Ectodermal cell (in vitro differentiated cells): ENCODE measurements around the gene MID1.

Experiments used
- H3K27ac ChIP-seq: 2 replicates; pipeline ENCODE4 v1.7.0; 2013; ENCODE audit warnings: mild to moderate bottlenecking, low read depth, low read length; ENCODE audit not compliant: insufficient read depth, poor library complexity, severe bottlenecking
- H3K27me3 ChIP-seq: 2 replicates; pipeline ENCODE4 v1.7.0; 2013; ENCODE audit warnings: mild to moderate bottlenecking, low read length; ENCODE audit not compliant: insufficient read depth, control insufficient read depth, poor library complexity, severe bottlenecking
- H3K36me3 ChIP-seq: one replicate; pipeline ENCODE4 v1.7.0; 2013; ENCODE audit warnings: low read length; ENCODE audit not compliant: control insufficient read depth, insufficient read depth
- H3K4me1 ChIP-seq: one replicate; pipeline ENCODE4 v1.7.0; 2013; ENCODE audit warnings: low read length; ENCODE audit not compliant: control insufficient read depth, insufficient read depth
- H3K4me3 ChIP-seq: 2 replicates; pipeline ENCODE4 v1.7.0; 2013; ENCODE audit warnings: low read depth, low read length, control low read depth; ENCODE audit not compliant: insufficient read depth
- H3K9me3 ChIP-seq: 2 replicates; pipeline ENCODE4 v1.7.0; 2013; ENCODE audit warnings: mild to moderate bottlenecking, low read length, moderate library complexity; ENCODE audit not compliant: control insufficient read depth
- WGBS, 2 experiments: methylation state at CpG; one replicate each; pipeline ENCODE4 v1.1.7; 2013; ENCODE audit warnings: missing lambda C conversion rate in 2 of 2; 5-methylcytosine and 5-hydroxymethylcytosine counted together

MID1 gene

DNA sequence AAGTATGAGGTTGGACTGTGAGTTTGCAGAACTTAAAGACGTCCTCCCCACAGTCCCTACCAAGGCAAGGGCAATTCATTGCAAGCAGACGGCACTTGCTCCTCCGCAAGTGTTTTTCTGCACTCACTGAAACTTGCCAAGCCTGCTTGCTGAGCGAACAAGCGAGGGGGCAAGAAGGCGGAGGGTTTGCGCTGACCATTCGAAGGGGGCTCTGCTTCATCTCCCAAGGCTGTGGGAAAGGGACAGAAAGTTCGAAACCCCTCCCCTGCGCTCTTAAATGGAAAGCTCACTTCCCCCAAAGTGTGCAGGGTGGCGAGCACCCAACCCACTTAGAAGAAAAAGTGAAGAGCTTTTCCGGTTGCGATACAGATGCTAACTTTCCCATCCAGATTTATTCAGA is 1.4 kb downstream of the MID1 start:
- Histone ChIP-seq H3K27me3 (no peaks in the 10 kb centered on the region), H3K36me3 (no peaks in the 10 kb centered on the region), H3K27ac (no peak overlapping the region), H3K4me1 (peaks cover 8% of the 10 kb centered on the region), H3K9me3 (no peaks in the 10 kb centered on the region), H3K4me3 (peak overlapping the region; percentile 58)
- 2 to 4% methylated on average over 13 of the region's 13 CpGs for WGBS, 2 experiments

- Histone ChIP-seq H3K27ac (no peak overlapping the region), H3K27me3 (no peaks in the 10 kb centered on the region), H3K36me3 (no peaks in the 10 kb centered on the region), H3K9me3 (no peaks in the 10 kb centered on the region), H3K4me1 (peaks cover 8% of the 10 kb centered on the region), H3K4me3 (peak overlapping the region; percentile 58)
- WGBS, 2 experiments, result 33 to 42% methylated on average over 3 of the region's 3 CpGs
Measured at GRCh38 chrX:10617999-10618351, 2.4 kb downstream of the MID1 start.

- Histone ChIP-seq H3K4me1 (peaks cover 8% of the 10 kb centered on the region), H3K27me3 (no peaks in the 10 kb centered on the region), H3K4me3 (peak overlapping the region; percentile 58), H3K9me3 (no peaks in the 10 kb centered on the region), H3K36me3 (no peaks in the 10 kb centered on the region), H3K27ac (peak overlapping the region; percentile 68)
- WGBS, 2 experiments, result 31 to 37% methylated on average over 7 to 9 of the region's 10 CpGs
Measured at GRCh38 chrX:10617186-10617998, 3.0 kb downstream of the MID1 start.

DNA sequence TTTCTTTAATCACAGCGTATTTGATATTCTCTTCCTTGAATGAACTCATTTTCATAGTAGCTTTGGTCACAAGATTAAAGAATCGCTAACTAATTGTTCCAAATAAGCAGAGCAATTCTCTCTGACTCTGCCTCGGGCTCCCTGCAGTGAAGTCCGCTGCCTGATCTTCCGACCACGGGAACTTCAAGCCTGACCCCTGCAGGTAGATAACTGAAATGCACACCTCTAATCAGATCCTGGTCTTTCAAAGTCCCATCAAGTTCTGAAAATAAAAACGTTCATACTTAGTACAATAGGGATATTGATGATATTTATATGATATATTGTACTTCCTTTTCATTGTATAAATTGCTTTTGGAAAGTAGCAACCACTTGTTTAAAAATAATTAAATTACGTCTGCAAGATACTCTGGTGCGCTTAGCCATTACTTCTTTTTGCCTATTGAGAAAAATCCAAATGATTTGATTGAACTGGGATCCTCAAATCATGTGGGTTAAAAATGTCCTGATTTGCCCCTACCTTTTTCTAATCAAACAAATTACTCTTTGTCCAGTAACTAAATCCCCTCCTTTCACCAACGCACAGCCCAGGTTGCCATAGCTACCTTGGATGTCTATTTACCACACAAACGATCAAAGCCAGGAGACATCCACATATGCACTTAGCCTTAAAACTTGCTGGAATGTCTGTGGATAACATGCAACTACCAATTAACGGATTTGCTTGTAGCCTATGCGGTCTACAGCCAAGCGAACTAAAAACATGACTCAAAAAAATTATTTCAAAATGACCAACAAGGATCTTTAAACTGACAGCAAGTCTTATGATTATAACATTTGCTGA is 4.2 kb downstream of the MID1 start:
- Histone ChIP-seq H3K36me3 (no peaks in the 10 kb centered on the region), H3K9me3 (no peaks in the 10 kb centered on the region), H3K27ac (peak overlapping the region; percentile 68), H3K27me3 (no peaks in the 10 kb centered on the region), H3K4me1 (peaks cover 8% of the 10 kb centered on the region), H3K4me3 (no peak overlapping the region)
- 24 to 28% methylated on average over 11 to 13 of the region's 14 CpGs for WGBS, 2 experiments

DNA sequence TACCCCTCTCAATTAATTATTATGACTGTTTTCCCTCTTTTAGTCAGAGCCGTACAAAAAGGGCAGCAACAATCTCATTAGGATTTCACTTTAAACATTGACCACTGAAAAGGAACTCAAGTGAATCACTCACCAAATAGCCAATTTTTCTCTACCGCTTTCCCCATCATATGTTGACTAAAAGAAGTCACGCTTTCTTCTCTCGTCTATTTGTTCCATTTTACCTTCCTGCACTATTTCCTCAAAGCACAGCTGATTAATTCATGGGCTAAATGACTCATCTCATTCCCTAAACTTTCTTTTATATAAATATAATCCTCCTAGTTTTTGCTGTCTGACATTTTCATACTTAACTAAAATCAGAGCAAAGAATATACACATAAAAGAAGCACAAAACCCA is 8.2 kb downstream of the MID1 start:
- Histone ChIP-seq H3K4me1 (no peaks in the 10 kb centered on the region), H3K27me3 (no peaks in the 10 kb centered on the region), H3K27ac (no peak overlapping the region), H3K9me3 (no peaks in the 10 kb centered on the region), H3K4me3 (no peak overlapping the region), H3K36me3 (no peaks in the 10 kb centered on the region)
- 74 to 76% methylated on average over 4 of the region's 4 CpGs for WGBS, 2 experiments

DNA sequence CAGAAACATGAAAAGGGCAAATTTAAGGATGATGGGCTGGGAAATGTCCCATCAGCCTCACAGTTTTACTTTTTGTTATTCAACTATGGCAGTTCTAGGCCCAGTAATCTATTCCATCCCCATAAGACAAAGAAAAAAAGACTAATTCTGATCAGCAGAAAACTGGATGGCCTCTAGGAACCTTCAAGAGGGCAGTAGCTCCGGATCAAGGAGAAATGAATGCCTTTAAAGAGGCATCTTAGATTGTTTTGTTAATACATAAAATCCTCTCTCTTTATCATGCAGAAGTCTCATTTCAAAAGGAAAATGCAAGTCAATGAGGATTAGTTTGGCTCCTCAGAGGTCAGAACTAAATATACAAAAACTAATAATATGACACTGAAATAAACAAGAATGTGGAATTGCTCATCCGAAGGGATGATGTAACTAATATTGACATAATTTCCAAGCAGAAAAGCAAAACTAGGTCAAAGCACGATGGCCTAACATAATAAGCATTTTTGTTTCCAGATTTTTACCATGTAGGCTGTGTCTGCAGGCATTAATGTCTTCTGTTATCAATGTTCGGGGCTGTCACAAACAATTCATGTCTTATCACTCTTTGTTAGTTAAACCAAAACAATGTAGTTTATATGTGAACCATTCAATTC is 8.8 kb downstream of the MID1 start:
- no peaks in the 10 kb centered on the region for H3K9me3 ChIP-seq
- H3K4me3 ChIP-seq, result no peak overlapping the region
- no peaks in the 10 kb centered on the region for H3K4me1 ChIP-seq
- no peaks in the 10 kb centered on the region for H3K36me3 ChIP-seq
- no peak overlapping the region for H3K27ac ChIP-seq
- WGBS, 2 experiments, result 0 to 20% methylated on average over 1 to 3 of the region's 4 CpGs
- no peaks in the 10 kb centered on the region for H3K27me3 ChIP-seq

DNA sequence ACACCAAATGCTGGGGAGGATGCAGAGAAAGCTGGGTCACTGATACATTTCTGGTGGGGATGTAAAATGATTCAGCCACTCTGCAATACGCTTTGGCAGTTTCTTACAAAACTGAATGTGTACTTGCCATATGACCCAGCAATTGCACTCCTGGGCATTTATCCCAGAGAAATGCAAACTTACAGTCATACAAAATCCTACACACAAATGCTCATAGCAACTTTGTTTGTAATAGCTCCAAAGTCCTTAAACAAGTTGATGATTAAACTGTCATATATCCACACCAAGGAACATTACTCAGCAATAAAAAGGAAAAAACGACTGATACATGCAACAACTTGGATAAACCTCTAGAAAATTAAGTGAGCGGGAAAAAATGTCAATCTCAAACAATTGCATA is 12.3 kb downstream of the MID1 start:
- WGBS, 2 experiments, result 92 to 95% methylated on average over 2 to 3 of the region's 3 CpGs
- H3K9me3 ChIP-seq, result no peaks in the 10 kb centered on the region
- H3K36me3 ChIP-seq, result no peaks in the 10 kb centered on the region
- H3K27ac ChIP-seq, result no peak overlapping the region
- peaks cover 9% of the 10 kb centered on the region for H3K4me1 ChIP-seq
- H3K27me3 ChIP-seq, result no peaks in the 10 kb centered on the region
- no peak overlapping the region for H3K4me3 ChIP-seq

GRCh38 chrX:10607233-10607632 is 13.2 kb downstream of the MID1 start:
- no peaks in the 10 kb centered on the region for H3K9me3 ChIP-seq
- WGBS, 2 experiments, result 100% methylated on average over 2 of the region's 2 CpGs
- H3K27ac ChIP-seq, result no peak overlapping the region
- no peaks in the 10 kb centered on the region for H3K36me3 ChIP-seq
- peaks cover 9% of the 10 kb centered on the region for H3K4me1 ChIP-seq
- no peaks in the 10 kb centered on the region for H3K27me3 ChIP-seq
- H3K4me3 ChIP-seq, result no peak overlapping the region

GRCh38 chrX:10603612-10604011 is 16.8 kb downstream of the MID1 start:
- Histone ChIP-seq H3K27ac (no peak overlapping the region), H3K4me3 (no peak overlapping the region), H3K36me3 (no peaks in the 10 kb centered on the region), H3K27me3 (no peaks in the 10 kb centered on the region), H3K4me1 (peaks cover 9% of the 10 kb centered on the region), H3K9me3 (no peaks in the 10 kb centered on the region)
- WGBS, 2 experiments, result 28 to 36% methylated on average over 3 of the region's 3 CpGs

DNA sequence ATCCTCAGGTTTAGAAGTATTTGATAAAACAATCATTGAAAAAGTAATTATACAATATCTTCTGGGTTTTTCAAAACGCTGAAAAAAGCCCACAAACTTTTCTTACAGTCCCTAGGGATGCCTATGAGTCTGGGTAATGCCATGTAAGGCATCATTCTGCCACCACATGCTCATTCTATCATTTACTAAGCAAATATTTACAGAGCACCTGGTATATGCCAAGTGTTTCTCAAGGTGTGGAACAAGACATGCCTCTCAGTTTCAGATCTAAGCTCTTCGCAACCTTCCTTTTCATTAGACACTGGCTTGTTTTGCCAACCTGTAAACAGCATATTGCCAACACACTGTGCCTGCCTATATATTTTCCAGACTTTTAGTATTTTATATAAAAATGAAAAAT is 17.7 kb downstream of the MID1 start:
- no peak overlapping the region for H3K4me3 ChIP-seq
- WGBS, 2 experiments, result 84 to 100% methylated on average over 1 to 2 of the region's 2 CpGs
- H3K9me3 ChIP-seq, result no peaks in the 10 kb centered on the region
- H3K36me3 ChIP-seq, result no peaks in the 10 kb centered on the region
- H3K4me1 ChIP-seq, result peaks cover 9% of the 10 kb centered on the region
- H3K27ac ChIP-seq, result no peak overlapping the region
- no peaks in the 10 kb centered on the region for H3K27me3 ChIP-seq
